HEK293 (cell line): ENCODE data around the gene HPCA.

ENCODE experiments used
- GLIS2 ChIP-seq: fragments of 450-650 bp; formaldehyde crosslinking; IDR thresholded peaks from 2 replicates; pipeline ENCODE4 v1.5.1; 2016; ENCODE audit warnings: missing biosample characterization, missing genetic modification characterization
- KLF9 ChIP-seq: fragments of 450-650 bp; formaldehyde crosslinking; IDR thresholded peaks from 2 replicates; pipeline ENCODE4 v1.5.1; 2016; ENCODE audit warnings: missing biosample characterization, missing genetic modification characterization, low read depth
- PRDM1 ChIP-seq: fragments of 450-650 bp; formaldehyde crosslinking; IDR thresholded peaks from 2 replicates; pipeline ENCODE4; 2016; ENCODE audit warnings: missing biosample characterization, missing genetic modification characterization
- SCRT2 ChIP-seq: fragments of 450-650 bp; formaldehyde crosslinking; IDR thresholded peaks from 2 replicates; pipeline ENCODE4 v1.5.1; 2016; ENCODE audit warnings: missing biosample characterization, missing genetic modification characterization
- ZBTB8A ChIP-seq: fragments of 450-650 bp; formaldehyde crosslinking; IDR thresholded peaks from 2 replicates; pipeline ENCODE4 v1.5.1; 2016; ENCODE audit warnings: missing biosample characterization, missing genetic modification characterization
- ZNF155 ChIP-seq: fragments of 450-650 bp; formaldehyde crosslinking; IDR thresholded peaks from 2 replicates; pipeline ENCODE4 v1.5.1; 2016; ENCODE audit warnings: missing biosample characterization, missing genetic modification characterization
- ZNF248 ChIP-seq: fragments of 450-650 bp; formaldehyde crosslinking; IDR thresholded peaks from 2 replicates; pipeline ENCODE4 v1.5.1; 2017; ENCODE audit warnings: missing biosample characterization, missing genetic modification characterization
- ZNF311 ChIP-seq: fragments of 450-650 bp; formaldehyde crosslinking; IDR thresholded peaks from 2 replicates; pipeline ENCODE4 v1.5.1; 2017; ENCODE audit warnings: missing biosample characterization, missing genetic modification characterization, borderline replicate concordance
- ZNF366 ChIP-seq: fragments of 450-650 bp; formaldehyde crosslinking; conservative IDR thresholded peaks from 2 replicates; pipeline ENCODE4 v1.5.1; 2016; ENCODE audit warnings: missing biosample characterization, missing genetic modification characterization
- ZNF416 ChIP-seq: fragments of 450-650 bp; formaldehyde crosslinking; IDR thresholded peaks from 2 replicates; pipeline ENCODE4 v1.5.1; 2016; ENCODE audit warnings: missing biosample characterization, missing genetic modification characterization
- ZNF423 ChIP-seq: fragments of 450-650 bp; formaldehyde crosslinking; IDR thresholded peaks from 2 replicates; pipeline ENCODE4 v1.5.1; 2016; ENCODE audit warnings: missing biosample characterization, missing genetic modification characterization
- ZNF48 ChIP-seq: fragments of 450-650 bp; formaldehyde crosslinking; IDR thresholded peaks from 2 replicates; pipeline ENCODE4 v1.5.1; 2016; ENCODE audit warnings: missing biosample characterization, missing genetic modification characterization
- ZNF510 ChIP-seq: fragments of 450-650 bp; formaldehyde crosslinking; IDR thresholded peaks from 2 replicates; pipeline ENCODE4 v1.5.1; 2018; ENCODE audit warnings: mild to moderate bottlenecking, missing genetic modification characterization, missing biosample characterization; ENCODE audit not compliant: insufficient replicate concordance
- ZNF621 ChIP-seq: fragments of 450-650 bp; formaldehyde crosslinking; IDR thresholded peaks from 2 replicates; pipeline ENCODE4 v1.5.1; 2017; ENCODE audit warnings: missing biosample characterization, missing genetic modification characterization
- ZNF777 ChIP-seq: fragments of 450-650 bp; formaldehyde crosslinking; IDR thresholded peaks from 2 replicates; pipeline ENCODE4 v1.5.1; 2017; ENCODE audit warnings: missing biosample characterization, missing genetic modification characterization, borderline replicate concordance
- ZNF791 ChIP-seq: fragments of 450-650 bp; formaldehyde crosslinking; IDR thresholded peaks from 2 replicates; pipeline ENCODE4 v1.5.1; 2016; ENCODE audit warnings: missing biosample characterization, missing genetic modification characterization
- ZNF837 ChIP-seq: fragments of 450-650 bp; formaldehyde crosslinking; IDR thresholded peaks from 2 replicates; pipeline ENCODE4 v1.5.1; 2016; ENCODE audit warnings: missing biosample characterization, missing genetic modification characterization
- ZSCAN16 ChIP-seq: fragments of 450-650 bp; formaldehyde crosslinking; IDR thresholded peaks from 2 replicates; pipeline ENCODE4 v1.5.1; 2016; ENCODE audit warnings: missing biosample characterization, missing genetic modification characterization
- ZXDB ChIP-seq: fragments of 450-650 bp; formaldehyde crosslinking; IDR thresholded peaks from 2 replicates; pipeline ENCODE4 v1.5.1; 2016; ENCODE audit warnings: missing biosample characterization, missing genetic modification characterization
- TF ChIP-seq, protein P1 (sequence below): fragments of 450-650 bp; formaldehyde crosslinking; IDR thresholded peaks from 2 replicates; pipeline ENCODE4 v1.5.1; 2017; ENCODE audit warnings: missing biosample characterization, missing genetic modification characterization
- TF ChIP-seq, protein P2 (sequence below): fragments of 450-650 bp; formaldehyde crosslinking; IDR thresholded peaks from 2 replicates; pipeline ENCODE4 v1.5.1; 2016; ENCODE audit warnings: missing biosample characterization, missing genetic modification characterization, borderline replicate concordance
- TF ChIP-seq, protein P3 (sequence below): fragments of 450-650 bp; formaldehyde crosslinking; IDR thresholded peaks from 2 replicates; pipeline ENCODE4 v1.5.1; 2016; ENCODE audit warnings: missing biosample characterization, missing genetic modification characterization
- TF ChIP-seq, protein P4 (sequence below): fragments of 450-650 bp; formaldehyde crosslinking; IDR thresholded peaks from 2 replicates; pipeline ENCODE4 v1.5.1; 2016; ENCODE audit warnings: missing biosample characterization, missing genetic modification characterization, low read depth
- TF ChIP-seq, protein P5 (sequence below): fragments of 450-650 bp; formaldehyde crosslinking; IDR thresholded peaks from 2 replicates; pipeline ENCODE4 v1.5.1; 2016; ENCODE audit warnings: missing biosample characterization, missing genetic modification characterization
- TF ChIP-seq, protein P6 (sequence below): fragments of 450-650 bp; formaldehyde crosslinking; IDR thresholded peaks from 2 replicates; pipeline ENCODE4 v1.5.1; 2016; ENCODE audit warnings: missing biosample characterization, missing genetic modification characterization

The HPCA gene

DNA sequence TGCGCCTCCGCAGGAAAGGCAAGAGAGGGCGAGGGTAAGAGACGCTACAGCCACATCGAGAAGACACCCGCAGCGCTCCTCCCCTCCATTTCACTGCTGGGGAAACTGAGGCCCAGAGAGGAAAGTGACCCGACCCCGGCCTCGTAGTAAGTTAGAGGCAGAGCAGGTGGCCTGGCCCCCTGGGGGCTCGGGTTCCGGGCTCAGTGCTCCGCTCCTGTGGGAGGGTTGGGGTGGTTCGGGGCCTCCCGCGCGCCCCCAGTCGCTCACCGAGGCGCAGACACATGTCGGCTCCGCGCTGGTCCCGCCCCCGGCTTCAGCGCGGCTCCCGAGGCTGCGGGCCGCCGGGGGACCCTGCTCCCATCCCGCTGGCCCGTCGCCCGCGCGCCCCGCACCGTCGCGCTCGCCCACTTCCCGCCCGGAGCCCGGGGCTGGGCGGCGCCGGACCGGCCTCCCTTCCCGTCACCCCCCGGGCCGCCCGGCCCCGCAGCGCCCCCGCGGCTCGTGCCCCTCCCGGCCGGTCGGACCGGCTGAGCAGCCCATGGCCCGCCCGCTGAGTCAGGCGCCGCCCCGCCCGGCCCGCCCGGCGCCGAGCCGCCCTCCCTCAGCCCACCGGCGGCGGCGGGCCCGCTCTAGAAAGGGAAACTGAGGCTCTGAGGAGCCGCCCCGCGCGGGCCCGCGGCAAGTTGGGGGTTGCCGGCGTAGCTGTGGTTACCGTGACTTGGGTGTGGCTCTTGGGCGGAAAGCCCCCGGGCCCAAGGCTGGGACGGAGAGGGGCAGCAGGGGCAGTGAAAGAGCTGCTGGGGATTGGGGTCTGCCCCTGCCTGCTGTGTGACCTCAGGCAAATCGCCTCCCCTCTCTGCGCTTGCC, 14.9 kb downstream of the HPCA start, which contains the start of gene TMEM54 (continued):
- TF ChIP-seq ZNF510 (tag by site-specific recombination): no peak
- no peak for TF ChIP-seq ZNF423 (tag by site-specific recombination)
- TF ChIP-seq, protein P1, sequence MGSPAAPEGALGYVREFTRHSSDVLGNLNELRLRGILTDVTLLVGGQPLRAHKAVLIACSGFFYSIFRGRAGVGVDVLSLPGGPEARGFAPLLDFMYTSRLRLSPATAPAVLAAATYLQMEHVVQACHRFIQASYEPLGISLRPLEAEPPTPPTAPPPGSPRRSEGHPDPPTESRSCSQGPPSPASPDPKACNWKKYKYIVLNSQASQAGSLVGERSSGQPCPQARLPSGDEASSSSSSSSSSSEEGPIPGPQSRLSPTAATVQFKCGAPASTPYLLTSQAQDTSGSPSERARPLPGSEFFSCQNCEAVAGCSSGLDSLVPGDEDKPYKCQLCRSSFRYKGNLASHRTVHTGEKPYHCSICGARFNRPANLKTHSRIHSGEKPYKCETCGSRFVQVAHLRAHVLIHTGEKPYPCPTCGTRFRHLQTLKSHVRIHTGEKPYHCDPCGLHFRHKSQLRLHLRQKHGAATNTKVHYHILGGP (tag by site-specific recombination): no peak
- TF ChIP-seq, protein P2, sequence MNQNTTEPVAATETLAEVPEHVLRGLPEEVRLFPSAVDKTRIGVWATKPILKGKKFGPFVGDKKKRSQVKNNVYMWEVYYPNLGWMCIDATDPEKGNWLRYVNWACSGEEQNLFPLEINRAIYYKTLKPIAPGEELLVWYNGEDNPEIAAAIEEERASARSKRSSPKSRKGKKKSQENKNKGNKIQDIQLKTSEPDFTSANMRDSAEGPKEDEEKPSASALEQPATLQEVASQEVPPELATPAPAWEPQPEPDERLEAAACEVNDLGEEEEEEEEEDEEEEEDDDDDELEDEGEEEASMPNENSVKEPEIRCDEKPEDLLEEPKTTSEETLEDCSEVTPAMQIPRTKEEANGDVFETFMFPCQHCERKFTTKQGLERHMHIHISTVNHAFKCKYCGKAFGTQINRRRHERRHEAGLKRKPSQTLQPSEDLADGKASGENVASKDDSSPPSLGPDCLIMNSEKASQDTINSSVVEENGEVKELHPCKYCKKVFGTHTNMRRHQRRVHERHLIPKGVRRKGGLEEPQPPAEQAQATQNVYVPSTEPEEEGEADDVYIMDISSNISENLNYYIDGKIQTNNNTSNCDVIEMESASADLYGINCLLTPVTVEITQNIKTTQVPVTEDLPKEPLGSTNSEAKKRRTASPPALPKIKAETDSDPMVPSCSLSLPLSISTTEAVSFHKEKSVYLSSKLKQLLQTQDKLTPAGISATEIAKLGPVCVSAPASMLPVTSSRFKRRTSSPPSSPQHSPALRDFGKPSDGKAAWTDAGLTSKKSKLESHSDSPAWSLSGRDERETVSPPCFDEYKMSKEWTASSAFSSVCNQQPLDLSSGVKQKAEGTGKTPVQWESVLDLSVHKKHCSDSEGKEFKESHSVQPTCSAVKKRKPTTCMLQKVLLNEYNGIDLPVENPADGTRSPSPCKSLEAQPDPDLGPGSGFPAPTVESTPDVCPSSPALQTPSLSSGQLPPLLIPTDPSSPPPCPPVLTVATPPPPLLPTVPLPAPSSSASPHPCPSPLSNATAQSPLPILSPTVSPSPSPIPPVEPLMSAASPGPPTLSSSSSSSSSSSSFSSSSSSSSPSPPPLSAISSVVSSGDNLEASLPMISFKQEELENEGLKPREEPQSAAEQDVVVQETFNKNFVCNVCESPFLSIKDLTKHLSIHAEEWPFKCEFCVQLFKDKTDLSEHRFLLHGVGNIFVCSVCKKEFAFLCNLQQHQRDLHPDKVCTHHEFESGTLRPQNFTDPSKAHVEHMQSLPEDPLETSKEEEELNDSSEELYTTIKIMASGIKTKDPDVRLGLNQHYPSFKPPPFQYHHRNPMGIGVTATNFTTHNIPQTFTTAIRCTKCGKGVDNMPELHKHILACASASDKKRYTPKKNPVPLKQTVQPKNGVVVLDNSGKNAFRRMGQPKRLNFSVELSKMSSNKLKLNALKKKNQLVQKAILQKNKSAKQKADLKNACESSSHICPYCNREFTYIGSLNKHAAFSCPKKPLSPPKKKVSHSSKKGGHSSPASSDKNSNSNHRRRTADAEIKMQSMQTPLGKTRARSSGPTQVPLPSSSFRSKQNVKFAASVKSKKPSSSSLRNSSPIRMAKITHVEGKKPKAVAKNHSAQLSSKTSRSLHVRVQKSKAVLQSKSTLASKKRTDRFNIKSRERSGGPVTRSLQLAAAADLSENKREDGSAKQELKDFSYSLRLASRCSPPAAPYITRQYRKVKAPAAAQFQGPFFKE (tag by site-specific recombination): no peak
- TF ChIP-seq, protein P3, sequence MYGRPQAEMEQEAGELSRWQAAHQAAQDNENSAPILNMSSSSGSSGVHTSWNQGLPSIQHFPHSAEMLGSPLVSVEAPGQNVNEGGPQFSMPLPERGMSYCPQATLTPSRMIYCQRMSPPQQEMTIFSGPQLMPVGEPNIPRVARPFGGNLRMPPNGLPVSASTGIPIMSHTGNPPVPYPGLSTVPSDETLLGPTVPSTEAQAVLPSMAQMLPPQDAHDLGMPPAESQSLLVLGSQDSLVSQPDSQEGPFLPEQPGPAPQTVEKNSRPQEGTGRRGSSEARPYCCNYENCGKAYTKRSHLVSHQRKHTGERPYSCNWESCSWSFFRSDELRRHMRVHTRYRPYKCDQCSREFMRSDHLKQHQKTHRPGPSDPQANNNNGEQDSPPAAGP: 0 out of 2 replicates have a peak, but pooled peaks have one; percentile 19
- TF ChIP-seq, protein P4, sequence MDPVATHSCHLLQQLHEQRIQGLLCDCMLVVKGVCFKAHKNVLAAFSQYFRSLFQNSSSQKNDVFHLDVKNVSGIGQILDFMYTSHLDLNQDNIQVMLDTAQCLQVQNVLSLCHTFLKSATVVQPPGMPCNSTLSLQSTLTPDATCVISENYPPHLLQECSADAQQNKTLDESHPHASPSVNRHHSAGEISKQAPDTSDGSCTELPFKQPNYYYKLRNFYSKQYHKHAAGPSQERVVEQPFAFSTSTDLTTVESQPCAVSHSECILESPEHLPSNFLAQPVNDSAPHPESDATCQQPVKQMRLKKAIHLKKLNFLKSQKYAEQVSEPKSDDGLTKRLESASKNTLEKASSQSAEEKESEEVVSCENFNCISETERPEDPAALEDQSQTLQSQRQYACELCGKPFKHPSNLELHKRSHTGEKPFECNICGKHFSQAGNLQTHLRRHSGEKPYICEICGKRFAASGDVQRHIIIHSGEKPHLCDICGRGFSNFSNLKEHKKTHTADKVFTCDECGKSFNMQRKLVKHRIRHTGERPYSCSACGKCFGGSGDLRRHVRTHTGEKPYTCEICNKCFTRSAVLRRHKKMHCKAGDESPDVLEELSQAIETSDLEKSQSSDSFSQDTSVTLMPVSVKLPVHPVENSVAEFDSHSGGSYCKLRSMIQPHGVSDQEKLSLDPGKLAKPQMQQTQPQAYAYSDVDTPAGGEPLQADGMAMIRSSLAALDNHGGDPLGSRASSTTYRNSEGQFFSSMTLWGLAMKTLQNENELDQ: no peak
- peak; percentile 56; the same call in 1 of the 2 replicates for TF ChIP-seq ZBTB8A (tag by site-specific recombination)
- TF ChIP-seq ZNF366: no peak
- TF ChIP-seq, protein P5, sequence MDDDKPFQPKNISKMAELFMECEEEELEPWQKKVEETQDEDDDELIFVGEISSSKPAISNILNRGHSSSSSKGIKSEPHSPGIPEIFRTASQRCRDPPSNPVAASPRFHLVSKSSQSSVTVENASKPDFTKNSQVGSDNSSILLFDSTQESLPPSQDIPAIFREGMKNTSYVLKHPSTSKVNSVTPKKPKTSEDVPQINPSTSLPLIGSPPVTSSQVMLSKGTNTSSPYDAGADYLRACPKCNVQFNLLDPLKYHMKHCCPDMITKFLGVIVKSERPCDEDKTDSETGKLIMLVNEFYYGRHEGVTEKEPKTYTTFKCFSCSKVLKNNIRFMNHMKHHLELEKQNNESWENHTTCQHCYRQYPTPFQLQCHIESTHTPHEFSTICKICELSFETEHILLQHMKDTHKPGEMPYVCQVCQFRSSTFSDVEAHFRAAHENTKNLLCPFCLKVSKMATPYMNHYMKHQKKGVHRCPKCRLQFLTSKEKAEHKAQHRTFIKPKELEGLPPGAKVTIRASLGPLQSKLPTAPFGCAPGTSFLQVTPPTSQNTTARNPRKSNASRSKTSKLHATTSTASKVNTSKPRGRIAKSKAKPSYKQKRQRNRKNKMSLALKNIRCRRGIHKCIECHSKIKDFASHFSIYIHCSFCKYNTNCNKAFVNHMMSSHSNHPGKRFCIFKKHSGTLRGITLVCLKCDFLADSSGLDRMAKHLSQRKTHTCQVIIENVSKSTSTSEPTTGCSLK: no peak
- no peak for TF ChIP-seq SCRT2
- no peak for TF ChIP-seq ZNF248 (tag by site-specific recombination)
- no peak for TF ChIP-seq ZXDB (tag by site-specific recombination)
- no peak for TF ChIP-seq ZNF48 (tag by site-specific recombination)
- no peak for TF ChIP-seq KLF9 (tag by site-specific recombination)
- TF ChIP-seq, protein P6, sequence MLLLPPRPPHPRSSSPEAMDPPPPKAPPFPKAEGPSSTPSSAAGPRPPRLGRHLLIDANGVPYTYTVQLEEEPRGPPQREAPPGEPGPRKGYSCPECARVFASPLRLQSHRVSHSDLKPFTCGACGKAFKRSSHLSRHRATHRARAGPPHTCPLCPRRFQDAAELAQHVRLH (tag by site-specific recombination): 0 out of 2 replicates have a peak, but pooled peaks have one; percentile 15
- TF ChIP-seq ZNF311 (tag by site-specific recombination): no peak
- no peak for TF ChIP-seq ZNF416
- TF ChIP-seq ZNF837 (tag by site-specific recombination): no peak
- TF ChIP-seq GLIS2 (tag by site-specific recombination): no peak; the same call in 1 of the 2 replicates
- no peak for TF ChIP-seq PRDM1
- no peak for TF ChIP-seq ZNF155 (tag by site-specific recombination)
- no peak for TF ChIP-seq ZSCAN16 (tag by site-specific recombination)
- 0 out of 2 replicates have a peak, but pooled peaks have one; percentile 24 for TF ChIP-seq ZNF777
- TF ChIP-seq ZNF791 (tag by site-specific recombination): no peak
- no peak for TF ChIP-seq ZNF621 (tag by site-specific recombination)
